DMS153 (cell line): Measurements from ENCODE around the gene IL1RAPL2.
"Not testable (repeated sequence)": the region's sequence is repeated elsewhere in the genome, so short reads cannot be mapped to it uniquely, and the experiment has no call there.

Experiments used
- DNase-seq: peaks from one replicate; lab custom pipeline; 2025; lab: John Stamatoyannopoulos, UW

Gene IL1RAPL2

DNA sequence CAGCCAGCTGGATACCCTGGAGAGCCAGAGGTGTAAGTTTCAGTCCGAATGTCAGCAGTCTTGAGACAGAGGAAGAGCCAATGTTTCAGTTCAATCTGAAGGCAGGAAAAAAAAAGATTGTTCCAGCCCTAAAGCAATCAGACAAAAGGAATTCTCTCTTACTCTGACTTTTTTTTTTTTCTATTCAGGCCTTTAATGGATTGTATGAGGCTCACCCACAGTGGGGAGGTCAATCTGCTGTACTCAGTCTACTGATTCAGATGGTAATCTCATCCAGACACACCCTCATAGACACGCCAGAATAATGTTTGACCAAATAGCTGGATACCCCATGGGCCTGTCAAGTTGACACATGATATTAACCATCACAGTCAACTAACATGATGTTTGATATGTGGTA, 602.6 kb downstream of the IL1RAPL2 start:
- no peak for DNase-seq

- no peak for DNase-seq
Measured at GRCh38 chrX:105173071-105173470, 607.1 kb downstream of the IL1RAPL2 start.

DNA sequence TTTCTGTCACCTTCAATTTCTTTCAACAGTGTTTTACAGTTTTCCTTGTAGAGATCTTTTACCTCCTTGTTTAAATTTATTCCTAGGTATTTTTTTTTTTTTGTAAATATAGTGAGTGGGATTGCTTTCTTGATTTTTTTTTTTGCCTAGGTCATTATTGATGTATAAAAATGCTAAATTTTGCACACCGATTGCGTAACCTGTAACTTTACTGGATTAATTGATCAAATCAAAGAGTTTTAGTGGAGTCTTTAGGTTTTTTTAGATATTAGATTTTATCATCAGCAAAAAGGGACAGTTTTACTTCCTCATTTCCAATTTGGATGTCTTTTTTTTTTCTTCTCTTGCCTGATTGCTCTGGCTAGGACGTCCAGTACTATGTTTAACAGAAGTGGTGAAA, 613.6 kb downstream of the IL1RAPL2 start:
- no peak for DNase-seq

DNA sequence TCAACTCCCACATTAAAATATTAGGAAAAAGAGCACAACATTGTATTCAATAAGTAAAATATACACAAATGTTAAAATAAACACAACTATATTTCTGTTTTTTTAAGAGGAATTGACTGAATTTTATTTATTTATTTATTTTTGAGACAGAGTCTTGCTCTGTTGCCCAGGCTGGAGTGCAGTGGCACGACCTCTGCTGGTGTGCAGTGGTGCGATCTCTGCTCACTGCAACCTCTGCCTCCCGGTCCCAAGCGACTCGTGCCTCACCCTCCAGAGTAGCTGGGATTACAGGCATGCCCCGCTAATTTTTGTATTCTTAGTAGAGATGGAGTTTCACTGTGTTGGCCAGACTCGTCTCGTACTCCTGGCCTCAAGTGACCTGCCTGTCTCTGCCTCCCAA, 623.1 kb downstream of the IL1RAPL2 start:
- DNase-seq: no peak

DNA sequence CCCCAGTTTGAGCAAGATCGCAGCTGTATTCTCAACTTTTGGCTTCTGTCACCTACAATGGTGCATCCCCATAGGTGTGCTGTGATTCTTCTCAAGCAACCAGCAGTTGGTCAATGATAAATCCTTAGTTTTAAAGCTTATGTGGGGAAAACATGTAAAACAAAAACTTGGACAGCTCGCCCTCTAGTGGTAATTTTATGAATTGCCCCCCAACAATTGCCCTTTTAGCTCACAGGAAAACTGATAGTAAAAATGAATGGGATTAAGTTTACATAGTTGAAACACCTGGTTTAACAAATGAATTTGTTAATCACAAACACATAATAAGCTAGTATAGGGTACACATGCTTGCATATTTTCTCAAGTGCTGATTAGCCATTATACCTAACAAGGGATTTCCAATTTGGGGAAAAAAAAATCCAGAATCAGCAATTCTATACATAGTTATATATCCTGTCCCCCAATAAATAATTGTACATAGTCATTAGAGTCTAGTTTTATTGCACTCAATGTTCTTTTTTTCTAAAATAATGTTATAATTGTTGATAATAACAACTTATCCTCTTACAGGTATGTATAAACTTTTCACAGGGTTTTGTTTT, 624.4 kb downstream of the IL1RAPL2 start:
- no peak for DNase-seq

DNA sequence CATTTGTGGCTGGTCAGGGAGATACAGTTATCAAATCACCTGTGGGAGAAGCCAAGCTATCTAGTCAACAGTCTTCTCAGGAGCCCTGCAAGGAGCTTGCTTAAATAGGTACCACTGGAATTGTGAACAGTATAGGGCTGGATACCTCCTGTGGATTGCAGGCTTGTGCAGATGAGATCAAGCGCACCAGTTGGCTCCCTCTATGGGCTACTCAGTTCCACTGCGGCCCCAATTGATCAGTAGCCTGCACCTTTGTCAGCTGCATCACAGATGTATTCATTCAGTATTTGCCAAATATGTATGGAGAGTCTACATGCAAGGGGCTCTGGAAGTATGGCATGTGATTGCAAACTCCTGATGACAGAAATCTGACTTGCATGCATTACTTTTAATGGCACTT, 625.9 kb downstream of the IL1RAPL2 start:
- no peak for DNase-seq

DNA sequence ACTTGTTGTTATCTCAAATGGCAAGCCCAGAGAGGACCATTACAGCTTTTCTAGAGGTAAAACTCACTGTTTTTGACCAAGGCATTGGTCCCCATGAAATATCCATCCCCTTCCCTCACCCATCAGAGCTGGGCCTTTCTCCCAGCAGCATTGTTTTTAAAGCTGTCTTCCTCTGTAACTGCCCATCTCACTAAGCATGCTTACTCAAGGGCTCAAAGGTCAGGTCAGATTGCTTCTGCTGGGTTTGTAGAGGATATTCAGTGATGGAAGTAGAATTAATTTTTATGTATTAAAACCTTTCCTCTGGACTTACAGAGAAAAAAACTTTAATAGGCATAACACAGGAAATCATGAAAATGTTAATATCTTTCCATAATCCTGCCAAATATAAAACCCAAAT, 643.4 kb downstream of the IL1RAPL2 start:
- DNase-seq: no peak

- no peak for DNase-seq
Measured at GRCh38 chrX:105210258-105210657, 644.3 kb downstream of the IL1RAPL2 start.

GRCh38 chrX:105211066-105211575, 645.1 kb downstream of the IL1RAPL2 start:
- no peak for DNase-seq

- no peak for DNase-seq
Measured at GRCh38 chrX:105219454-105220401, 653.7 kb downstream of the IL1RAPL2 start.

DNA sequence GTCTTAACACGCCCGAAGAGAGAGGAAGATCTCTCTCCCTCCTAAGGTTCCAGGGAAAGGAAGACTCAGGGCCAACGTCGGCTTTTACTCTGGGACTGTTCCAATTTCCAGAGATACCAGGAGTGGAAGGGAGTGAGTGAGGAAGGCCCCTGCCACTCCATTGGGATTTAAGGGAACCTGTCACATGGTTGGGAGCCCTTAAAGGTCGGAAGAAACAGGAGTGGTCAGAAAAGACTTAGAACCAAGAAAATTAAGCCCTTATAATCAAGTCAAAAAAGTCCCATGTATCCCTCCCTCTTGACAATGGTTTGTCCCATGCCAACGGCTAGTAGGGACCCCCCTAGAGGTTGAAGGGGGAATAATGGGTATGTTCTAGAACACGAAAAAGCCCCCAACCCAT, 654.6 kb downstream of the IL1RAPL2 start, which contains the start of gene TEX13A:
Gene TEX13A (minus strand): TSS at position 59 of the 400 bp plus-strand sequence. CDS start 297 bp downstream, outside the sequence.
- no peak for DNase-seq

GRCh38 chrX:105221374-105221773, 655.4 kb downstream of the IL1RAPL2 start:
- no peak for DNase-seq

DNA sequence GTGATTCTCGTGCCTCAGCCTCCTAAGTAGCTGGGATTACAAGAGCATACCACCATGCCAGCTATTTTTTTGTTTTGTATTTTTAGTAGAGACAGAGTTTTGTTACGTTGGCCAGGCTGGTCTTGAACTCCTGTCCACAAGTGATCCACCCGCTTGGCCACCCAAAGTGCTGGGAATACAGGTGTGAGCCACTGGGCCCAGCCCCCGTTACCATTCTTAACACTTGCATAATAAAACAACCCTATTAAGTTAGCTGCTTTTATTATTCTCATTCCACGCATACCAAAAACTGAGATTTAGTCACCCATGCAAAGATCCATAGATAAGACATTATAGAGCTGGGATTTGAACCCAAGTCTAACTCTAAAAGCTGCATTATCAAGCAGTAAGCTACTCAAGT, 660.5 kb downstream of the IL1RAPL2 start:
- no peak for DNase-seq

- DNase-seq: no peak
Measured at GRCh38 chrX:105228602-105229001, 662.6 kb downstream of the IL1RAPL2 start.

GRCh38 chrX:105229146-105229545, 663.1 kb downstream of the IL1RAPL2 start:
- DNase-seq: no peak

- DNase-seq: not testable (repeated sequence)
Measured at GRCh38 chrX:105237407-105237806, 671.4 kb downstream of the IL1RAPL2 start.

DNA sequence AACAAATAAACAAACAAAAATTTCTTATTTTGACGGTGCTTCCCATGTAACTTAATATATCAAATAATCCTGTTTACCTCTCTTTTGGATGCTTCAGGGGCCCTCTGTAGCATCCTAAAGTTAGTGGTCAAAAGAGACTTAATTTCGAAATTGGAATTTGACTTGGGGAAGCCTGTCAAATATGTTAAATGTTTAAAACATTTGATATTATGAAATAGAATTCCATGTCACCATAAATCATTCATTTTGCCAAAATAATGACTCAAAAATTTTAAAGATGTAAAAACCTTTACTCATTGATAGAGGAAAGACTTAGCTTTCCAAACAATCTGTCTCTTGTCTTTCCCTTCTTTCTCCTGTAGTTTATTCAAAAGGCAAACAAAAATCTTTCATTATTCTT, 675.1 kb downstream of the IL1RAPL2 start:
- DNase-seq: no peak

- no peak for DNase-seq
Measured at GRCh38 chrX:105260291-105261043, 694.5 kb downstream of the IL1RAPL2 start.

DNA sequence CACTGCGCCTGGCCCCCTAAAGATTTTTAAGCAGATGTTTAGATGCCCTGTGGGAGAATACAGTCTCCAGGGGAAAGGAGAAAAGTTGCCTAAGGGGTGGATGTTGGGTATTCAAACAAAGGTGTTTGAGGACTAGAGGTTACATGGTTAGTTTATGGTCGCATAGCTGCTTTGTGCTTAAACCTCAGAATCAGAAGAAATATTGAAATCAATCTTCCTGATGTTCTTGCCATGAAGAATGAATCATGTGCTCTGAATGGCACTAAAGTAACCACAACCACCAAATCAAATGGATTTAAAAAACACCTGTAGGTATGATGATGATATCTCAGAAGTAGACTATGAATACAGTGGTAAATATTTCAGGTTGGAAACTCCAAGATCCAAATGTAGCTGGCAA, 697.2 kb downstream of the IL1RAPL2 start:
- DNase-seq: no peak

- no peak for DNase-seq
Measured at GRCh38 chrX:105263801-105264200, 697.8 kb downstream of the IL1RAPL2 start.

- DNase-seq: no peak
Measured at GRCh38 chrX:105265093-105265492, 699.1 kb downstream of the IL1RAPL2 start.

DNA sequence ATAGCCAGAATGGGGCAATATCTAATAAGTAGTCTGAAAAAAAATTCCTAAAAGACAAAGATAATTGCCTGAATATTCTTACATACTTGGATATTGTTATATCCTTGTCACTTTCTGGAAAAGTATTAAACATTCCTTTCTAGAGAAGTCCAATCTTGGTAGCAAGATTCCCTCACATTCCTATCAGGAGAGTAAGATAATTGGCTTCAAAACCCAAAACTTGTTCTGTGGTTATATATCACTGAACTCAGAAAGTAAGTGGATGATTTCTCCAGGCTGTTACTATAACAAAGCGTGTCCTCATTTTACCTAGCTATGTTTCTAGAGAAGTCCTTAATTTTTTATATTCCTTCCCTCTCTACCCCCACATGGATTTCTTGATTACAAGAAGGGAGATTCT, 700.5 kb downstream of the IL1RAPL2 start:
- DNase-seq: no peak
